ENCODE measurements around the gene ANKRD12. TPM values are rescaled to one million over a fixed set of nuclear protein-coding genes. Genes with fewer than 3 reads are reported as not detected.

The ANKRD12 gene
- total RNA-seq, 1 donor from 2014 or later: 9.2 TPM

DNA sequence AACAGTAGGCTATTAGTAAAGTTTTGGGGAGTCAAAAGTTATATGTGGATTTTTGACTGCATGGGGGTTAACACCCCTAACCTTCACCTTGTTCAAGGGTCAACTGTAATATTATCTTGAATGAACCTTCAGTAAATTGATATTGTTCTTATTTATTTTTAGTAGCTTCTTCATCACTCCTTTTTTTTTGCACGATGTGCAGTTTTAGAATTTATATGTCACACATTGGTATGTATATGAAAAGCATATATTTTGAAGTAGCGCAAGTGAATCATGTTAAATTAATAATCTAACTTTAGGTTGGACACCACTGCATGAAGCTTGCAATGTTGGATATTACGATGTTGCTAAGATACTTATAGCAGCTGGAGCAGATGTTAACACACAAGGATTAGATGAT is 79.9 kb downstream of the ANKRD12 start:
- no peaks in the 10 kb centered on the region for H3K27me3 ChIP-seq (ENCODE audit: control insufficient read depth, insufficient read depth, low read length)
- TF ChIP-seq, protein P1, sequence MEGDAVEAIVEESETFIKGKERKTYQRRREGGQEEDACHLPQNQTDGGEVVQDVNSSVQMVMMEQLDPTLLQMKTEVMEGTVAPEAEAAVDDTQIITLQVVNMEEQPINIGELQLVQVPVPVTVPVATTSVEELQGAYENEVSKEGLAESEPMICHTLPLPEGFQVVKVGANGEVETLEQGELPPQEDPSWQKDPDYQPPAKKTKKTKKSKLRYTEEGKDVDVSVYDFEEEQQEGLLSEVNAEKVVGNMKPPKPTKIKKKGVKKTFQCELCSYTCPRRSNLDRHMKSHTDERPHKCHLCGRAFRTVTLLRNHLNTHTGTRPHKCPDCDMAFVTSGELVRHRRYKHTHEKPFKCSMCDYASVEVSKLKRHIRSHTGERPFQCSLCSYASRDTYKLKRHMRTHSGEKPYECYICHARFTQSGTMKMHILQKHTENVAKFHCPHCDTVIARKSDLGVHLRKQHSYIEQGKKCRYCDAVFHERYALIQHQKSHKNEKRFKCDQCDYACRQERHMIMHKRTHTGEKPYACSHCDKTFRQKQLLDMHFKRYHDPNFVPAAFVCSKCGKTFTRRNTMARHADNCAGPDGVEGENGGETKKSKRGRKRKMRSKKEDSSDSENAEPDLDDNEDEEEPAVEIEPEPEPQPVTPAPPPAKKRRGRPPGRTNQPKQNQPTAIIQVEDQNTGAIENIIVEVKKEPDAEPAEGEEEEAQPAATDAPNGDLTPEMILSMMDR (IDR thresholded peaks at IDR 0.05; ENCODE audit: insufficient read depth, low read length, severe bottlenecking): no peak
- DNase-seq (ENCODE audit: low read depth): no peak
- FAIRE-seq: no peak
- peaks cover 3% of the 10 kb centered on the region for H3K36me3 ChIP-seq (ENCODE audit: control insufficient read depth, insufficient read depth, low read length)
- H3K4me3 ChIP-seq (ENCODE audit: low read depth, low read length): no peak overlapping the region

DNA sequence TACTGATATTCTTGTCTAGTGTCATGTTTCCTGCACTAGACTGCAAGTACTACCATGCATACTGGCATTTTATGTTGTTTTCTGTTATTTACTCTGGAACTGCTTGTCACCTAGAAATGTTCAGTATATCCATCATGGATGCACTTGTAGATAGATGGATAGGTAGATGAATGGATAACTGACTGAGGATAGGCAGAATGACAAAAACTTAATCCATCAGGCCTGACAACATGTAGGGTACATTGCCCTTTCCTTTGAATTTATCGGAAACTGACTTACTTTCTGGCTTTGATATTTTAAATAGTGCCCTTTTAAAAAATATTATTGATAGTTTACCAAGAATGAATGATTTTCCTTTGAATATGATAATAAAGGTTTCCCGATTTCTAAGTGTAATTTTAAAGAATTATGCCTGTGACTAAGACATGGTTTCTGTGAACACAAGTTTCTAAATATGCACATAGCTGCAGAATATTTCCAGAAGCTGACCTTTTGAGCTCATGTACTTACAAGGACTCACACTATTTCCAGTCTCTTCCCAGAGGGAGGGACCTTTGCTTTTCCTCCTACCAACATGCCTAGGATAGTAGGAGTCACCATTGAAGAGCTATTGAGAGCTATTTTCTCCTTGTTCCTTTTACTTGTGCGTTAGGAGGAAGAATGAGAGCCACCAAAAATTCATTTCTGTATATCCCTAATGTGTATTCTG is 81.3 kb downstream of the ANKRD12 start:
- TF ChIP-seq, protein P1 (IDR thresholded peaks at IDR 0.05; ENCODE audit: insufficient read depth, low read length, severe bottlenecking): no peak
- no peak overlapping the region for H3K4me3 ChIP-seq (ENCODE audit: low read depth, low read length)
- DNase-seq (ENCODE audit: low read depth) (no peak), FAIRE-seq (no peak)
- peaks cover 7% of the 10 kb centered on the region for H3K36me3 ChIP-seq (ENCODE audit: control insufficient read depth, insufficient read depth, low read length)
- H3K27me3 ChIP-seq (ENCODE audit: control insufficient read depth, insufficient read depth, low read length): no peaks in the 10 kb centered on the region

DNA sequence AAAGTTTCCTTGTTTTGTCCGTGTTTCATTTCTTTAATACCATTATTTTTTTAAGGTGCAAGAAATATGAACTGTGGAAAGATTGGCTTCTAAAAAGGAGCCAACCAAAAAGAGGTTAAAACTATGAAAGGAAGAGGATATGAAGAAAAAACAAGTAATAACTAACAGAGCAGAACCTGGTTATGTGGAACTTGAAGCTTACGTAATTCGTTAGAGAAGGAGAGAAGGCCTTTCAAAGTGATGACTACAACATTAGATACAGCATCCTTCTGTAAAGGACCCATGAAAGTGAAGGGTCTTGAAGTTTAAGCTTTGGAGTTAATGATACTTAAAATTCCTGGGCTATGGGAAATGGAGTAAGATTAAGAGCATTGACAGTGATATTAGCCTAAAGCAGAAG is 84.5 kb downstream of the ANKRD12 start:
- DNase-seq (ENCODE audit: low read depth): no peak
- no peak for FAIRE-seq
- H3K4me3 ChIP-seq (ENCODE audit: low read depth, low read length): no peak overlapping the region
- no peaks in the 10 kb centered on the region for H3K27me3 ChIP-seq (ENCODE audit: control insufficient read depth, insufficient read depth, low read length)
- TF ChIP-seq, protein P1 (IDR thresholded peaks at IDR 0.05; ENCODE audit: insufficient read depth, low read length, severe bottlenecking): no peak
- H3K36me3 ChIP-seq (ENCODE audit: control insufficient read depth, insufficient read depth, low read length): peaks cover 5% of the 10 kb centered on the region

DNA sequence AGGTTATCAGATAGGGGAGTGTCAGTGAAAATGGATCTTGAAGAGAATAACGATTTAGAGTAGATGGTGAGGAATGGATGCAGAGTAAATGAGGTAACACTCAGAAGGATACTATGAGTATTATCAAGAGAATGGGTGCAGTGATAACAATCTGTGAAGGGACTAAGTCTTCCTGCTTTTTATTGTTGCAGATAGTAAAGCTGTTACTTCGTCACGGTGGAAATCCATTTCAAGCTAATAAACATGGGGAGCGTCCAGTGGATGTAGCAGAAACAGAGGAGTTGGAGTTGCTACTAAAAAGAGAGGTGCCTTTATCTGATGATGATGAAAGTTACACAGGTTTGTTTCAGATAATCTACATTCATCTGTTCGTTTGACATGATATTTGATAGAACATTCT is 85.1 kb downstream of the ANKRD12 start:
- FAIRE-seq: no peak
- Histone ChIP-seq H3K4me3 (ENCODE audit: low read depth, low read length) (no peak overlapping the region), H3K27me3 (ENCODE audit: control insufficient read depth, insufficient read depth, low read length) (no peaks in the 10 kb centered on the region), H3K36me3 (ENCODE audit: control insufficient read depth, insufficient read depth, low read length) (peaks cover 5% of the 10 kb centered on the region)
- TF ChIP-seq, protein P1 (IDR thresholded peaks at IDR 0.05; ENCODE audit: insufficient read depth, low read length, severe bottlenecking): no peak
- no peak for DNase-seq (ENCODE audit: low read depth)

DNA sequence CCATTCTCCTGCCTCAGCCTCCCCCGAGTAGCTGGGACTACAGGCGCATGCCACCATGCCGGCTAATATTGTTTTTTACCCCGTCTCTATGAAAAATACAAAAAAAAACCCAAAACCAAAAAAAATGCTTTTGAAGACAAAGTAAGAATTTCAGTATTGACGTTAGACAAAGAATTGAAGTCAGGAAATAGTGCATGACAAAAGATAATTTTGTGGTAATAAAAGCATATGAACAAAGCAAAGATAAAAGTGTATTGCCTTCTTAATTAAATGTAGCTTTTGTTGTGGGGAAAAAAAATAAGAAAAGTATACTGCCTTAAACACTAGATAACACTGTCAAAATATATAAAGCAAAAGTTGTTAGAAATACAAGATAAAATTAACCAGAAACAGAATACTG is 86.8 kb downstream of the ANKRD12 start:
- Histone ChIP-seq H3K27me3 (ENCODE audit: control insufficient read depth, insufficient read depth, low read length) (no peaks in the 10 kb centered on the region), H3K4me3 (ENCODE audit: low read depth, low read length) (no peak overlapping the region), H3K36me3 (ENCODE audit: control insufficient read depth, insufficient read depth, low read length) (peaks cover 5% of the 10 kb centered on the region)
- DNase-seq (ENCODE audit: low read depth) (no peak), FAIRE-seq (no peak)
- TF ChIP-seq, protein P1 (IDR thresholded peaks at IDR 0.05; ENCODE audit: insufficient read depth, low read length, severe bottlenecking): no peak

DNA sequence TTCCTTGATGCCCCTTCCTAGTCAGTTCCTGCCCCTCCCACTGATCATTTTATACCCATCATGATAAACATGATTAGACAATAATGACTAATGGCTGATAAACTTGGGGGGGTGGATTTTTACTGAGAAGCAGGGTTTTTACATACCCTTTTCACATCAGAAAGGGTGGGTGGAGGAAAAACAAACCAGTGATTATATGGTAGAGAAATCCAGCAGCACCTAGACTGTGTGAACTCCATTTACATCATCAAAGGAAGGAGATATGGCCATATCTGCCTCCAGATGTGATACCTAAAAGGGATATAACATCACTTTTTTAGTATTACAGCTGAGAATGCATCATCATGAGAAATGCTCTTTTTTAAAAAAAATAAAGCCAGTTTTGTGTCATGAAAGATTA is 89.9 kb downstream of the ANKRD12 start:
- FAIRE-seq: no peak
- TF ChIP-seq, protein P1 (IDR thresholded peaks at IDR 0.05; ENCODE audit: insufficient read depth, low read length, severe bottlenecking): no peak
- H3K4me3 ChIP-seq (ENCODE audit: low read depth, low read length): no peak overlapping the region

More for the DNA sequence above, 89.9 kb downstream of the ANKRD12 start:
- H3K36me3 ChIP-seq (ENCODE audit: control insufficient read depth, insufficient read depth, low read length): peaks cover 3% of the 10 kb centered on the region
- H3K27me3 ChIP-seq (ENCODE audit: control insufficient read depth, insufficient read depth, low read length): no peaks in the 10 kb centered on the region
- no peak for DNase-seq (ENCODE audit: low read depth)

All from bronchial epithelial cell (primary cell).